GM10266 (cell line): Measurements from ENCODE around the gene STK25.

Experiments
- DNase-seq: peaks from one replicate; pipeline ENCODE4 v3.0.0; 2012; ENCODE audit errors: extremely low spot score
- TF ChIP-seq, protein P1 (sequence below): IDR thresholded peaks from 2 replicates; pipeline ENCODE4 v1.5.1; 2012; ENCODE audit warnings: mild to moderate bottlenecking, low read depth; ENCODE audit not compliant: control insufficient read depth, insufficient read depth; ENCODE audit errors: missing control alignments

The STK25 gene

DNA sequence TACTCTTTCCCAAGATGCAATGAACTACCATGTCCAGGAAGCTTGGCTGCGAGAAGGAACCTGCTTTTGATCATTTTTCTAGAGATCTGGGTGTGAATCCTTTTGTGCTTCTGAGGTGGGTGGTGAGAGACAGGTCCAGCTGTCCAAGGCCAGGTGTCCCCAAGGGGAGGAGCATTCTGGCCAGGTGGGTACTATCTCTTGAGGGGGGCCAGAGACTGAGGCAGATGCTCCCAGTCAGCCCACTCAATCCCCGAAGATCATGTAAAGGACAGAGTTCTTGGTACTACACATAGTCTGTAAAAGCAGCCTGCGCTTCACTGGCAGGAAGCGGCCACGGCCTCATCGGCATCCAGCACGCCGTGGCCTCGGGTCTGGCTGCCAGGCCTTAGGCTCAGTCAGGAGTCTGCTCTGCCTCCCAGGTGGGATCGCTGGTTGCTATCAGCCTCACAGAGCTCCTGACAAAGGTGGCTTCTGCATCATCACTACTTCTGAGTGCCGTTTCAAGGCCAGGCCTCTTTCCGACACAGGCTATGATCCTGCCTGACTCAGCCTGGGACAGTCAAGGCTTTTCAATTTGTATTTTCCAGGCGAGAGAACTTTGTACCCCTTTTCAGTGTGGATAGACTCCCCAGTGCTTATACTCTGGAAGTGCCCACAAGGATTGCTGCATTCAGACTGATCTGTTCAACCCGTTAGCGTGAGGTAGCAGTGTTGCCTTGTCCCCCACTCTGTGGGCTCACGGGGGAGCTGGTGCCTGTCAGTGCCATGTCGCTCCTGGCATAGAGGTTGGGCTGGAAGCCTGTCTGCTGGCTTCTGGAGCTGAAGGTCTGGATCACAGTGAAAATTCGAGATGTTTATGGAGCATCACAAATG, 29.1 kb downstream of the STK25 start:
- TF ChIP-seq, protein P1, sequence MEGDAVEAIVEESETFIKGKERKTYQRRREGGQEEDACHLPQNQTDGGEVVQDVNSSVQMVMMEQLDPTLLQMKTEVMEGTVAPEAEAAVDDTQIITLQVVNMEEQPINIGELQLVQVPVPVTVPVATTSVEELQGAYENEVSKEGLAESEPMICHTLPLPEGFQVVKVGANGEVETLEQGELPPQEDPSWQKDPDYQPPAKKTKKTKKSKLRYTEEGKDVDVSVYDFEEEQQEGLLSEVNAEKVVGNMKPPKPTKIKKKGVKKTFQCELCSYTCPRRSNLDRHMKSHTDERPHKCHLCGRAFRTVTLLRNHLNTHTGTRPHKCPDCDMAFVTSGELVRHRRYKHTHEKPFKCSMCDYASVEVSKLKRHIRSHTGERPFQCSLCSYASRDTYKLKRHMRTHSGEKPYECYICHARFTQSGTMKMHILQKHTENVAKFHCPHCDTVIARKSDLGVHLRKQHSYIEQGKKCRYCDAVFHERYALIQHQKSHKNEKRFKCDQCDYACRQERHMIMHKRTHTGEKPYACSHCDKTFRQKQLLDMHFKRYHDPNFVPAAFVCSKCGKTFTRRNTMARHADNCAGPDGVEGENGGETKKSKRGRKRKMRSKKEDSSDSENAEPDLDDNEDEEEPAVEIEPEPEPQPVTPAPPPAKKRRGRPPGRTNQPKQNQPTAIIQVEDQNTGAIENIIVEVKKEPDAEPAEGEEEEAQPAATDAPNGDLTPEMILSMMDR = no peak
- no peak for DNase-seq

DNA sequence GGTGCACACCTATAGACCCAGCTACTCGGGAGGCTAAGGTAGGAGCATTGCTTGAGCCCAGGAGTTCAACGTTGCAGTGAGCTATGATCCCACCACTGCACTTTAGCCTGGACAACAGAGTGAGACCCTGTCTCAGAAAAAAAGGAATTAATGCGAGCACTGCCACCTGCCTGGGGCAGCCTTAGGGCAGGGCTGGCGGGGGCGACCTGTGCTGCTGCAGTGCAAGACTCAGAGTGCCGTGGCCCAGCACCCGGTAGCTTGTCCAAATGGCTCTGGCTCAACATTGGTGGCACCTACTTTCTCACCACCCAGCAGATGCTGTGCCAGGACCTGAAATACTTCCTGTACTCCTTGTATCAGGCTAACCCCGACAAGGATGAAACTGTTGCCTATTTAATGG, 30.2 kb downstream of the STK25 start:
- TF ChIP-seq, protein P1 = no peak

DNA sequence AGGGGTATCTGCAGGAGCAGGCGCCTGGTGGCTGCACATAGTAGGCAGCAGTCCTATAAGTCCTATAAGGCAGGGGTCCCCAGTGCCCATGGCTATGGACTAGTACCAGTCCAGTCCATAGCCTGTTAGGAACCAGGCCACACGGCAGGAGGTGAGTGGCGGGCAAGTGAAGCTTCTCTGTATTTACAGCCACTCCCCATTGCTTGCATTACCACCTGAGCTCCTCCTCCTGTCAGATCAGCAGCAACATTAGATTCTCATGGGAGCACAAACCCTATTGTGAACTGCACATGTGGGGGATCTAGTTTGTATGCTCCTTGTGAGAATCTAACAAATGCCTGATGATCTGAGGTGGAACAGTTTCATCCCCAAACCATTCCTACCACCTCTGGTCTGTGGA, 33.1 kb downstream of the STK25 start:
- DNase-seq = no peak
- TF ChIP-seq, protein P1 = no peak

More for the DNA sequence above, 30.2 kb downstream of the STK25 start:
- DNase-seq = no peak

- TF ChIP-seq, protein P1 = no peak
- DNase-seq = no peak
Measured at GRCh38 chr2:241473399-241473798, 35.0 kb downstream of the STK25 start.

DNA sequence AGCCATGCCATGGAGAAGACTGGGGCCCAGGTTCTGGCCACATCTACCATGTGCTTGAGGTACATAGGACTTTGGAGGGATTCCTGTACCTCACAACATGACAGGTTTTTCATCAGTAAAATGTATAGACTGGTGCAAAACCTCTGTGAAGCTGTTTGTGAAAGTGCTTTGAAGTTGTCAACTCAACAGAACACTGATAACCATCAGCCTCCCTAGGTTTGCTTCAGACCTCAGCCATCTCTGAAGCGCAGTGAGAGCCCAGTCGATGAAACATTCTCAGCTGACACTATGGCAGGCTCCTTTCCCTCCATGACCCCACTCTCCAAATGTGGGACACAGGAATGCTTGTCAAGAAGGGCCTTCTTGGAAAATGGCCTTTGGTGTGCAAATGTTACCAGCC, 38.6 kb downstream of the STK25 start:
- no peak for DNase-seq
- TF ChIP-seq, protein P1 = no peak

DNA sequence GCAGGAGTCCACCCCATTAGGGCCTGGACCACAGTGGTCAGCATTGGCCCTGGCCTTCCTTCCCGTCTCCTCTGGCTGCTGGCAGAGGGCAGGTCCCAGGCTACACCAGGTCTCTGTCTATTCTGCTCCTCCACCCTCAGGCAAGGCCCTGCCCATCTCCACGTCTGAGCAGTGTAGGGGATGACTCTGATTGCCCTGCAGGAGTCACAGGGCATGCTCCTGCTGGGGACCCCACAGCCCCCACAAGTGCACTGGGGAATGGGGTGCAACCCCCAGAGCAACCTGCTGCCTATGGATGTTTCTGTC, 40.0 kb downstream of the STK25 start:
- no peak for DNase-seq
- TF ChIP-seq, protein P1 = no peak

DNA sequence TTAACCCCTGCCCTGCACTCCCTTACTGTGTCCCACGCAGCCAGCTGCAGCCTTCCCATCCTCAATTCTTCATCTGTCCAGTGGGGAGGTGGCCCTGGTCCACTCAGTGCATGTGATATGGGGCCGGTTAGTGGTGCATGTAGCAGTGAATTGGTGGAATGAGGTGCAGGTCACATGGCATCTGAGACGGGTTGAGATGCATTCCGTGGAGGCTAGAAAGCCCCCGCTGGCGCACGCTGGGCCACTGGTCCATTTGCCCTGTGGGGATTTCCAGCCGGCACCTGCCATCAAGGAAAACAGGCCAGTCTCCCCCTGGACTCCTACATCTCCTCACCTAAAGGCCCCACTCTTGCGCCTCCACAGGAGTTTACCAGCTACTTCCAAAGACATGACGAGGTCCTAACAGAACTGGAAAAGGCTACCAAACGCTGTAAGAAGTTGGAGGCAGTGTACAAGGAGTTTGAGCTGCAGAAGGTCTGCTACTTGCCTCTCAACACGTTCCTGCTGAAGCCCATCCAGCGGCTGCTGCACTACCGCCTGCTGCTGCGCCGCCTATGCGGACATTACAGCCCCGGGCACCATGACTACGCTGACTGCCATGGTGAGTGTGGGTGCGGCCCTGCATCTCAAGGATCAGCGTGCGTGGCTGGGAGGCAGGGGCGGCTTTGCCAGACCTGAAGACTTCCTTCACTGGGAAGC, 40.5 kb downstream of the STK25 start:
- TF ChIP-seq, protein P1 = no peak
- no peak for DNase-seq
